B cell (primary cell): ENCODE data around the gene CAND2. TPM values are rescaled to one million over a fixed set of nuclear protein-coding genes. Genes with fewer than 3 reads are reported as not detected.

Experiments used
- ATAC-seq: fragments of 200-7000 bp; cut with Tn5 transposase; one replicate; pipeline ENCODE4 v1.10.0; 2021; ENCODE audit warnings: low read depth, mild to moderate bottlenecking, moderate number of reproducible peaks, moderate library complexity
- CTCF ChIA-PET: fragments of 350-600 bp; sonication (Branson Sonifier 250); formaldehyde crosslinking; loops from one replicate; lab custom pipeline; 2021; ENCODE audit warnings: antibody characterized with exemption, inconsistent platforms; lab: Charles Lee
- POLR2A ChIA-PET: fragments of 350-600 bp; sonication (Branson Sonifier 250); formaldehyde crosslinking; loops from one replicate; lab custom pipeline; 2021; ENCODE audit warnings: antibody characterized with exemption; lab: Charles Lee
- DNase-seq: peaks from one replicate; pipeline ENCODE4 v3.0.0; 2013
- H2AFZ ChIP-seq: 2 replicates; pipeline ENCODE4 v1.6.1; 2012; ENCODE audit warnings: mild to moderate bottlenecking, low read depth, low read length; ENCODE audit not compliant: insufficient read depth, poor library complexity, severe bottlenecking
- H3K27ac ChIP-seq, 2 donors: 1 replicate in 1 of 2; 2 replicates in 1 of 2; pipeline ENCODE4 v1.5.1; 2012 to 2013; ENCODE audit warnings: low read length in 2 of 2, mild to moderate bottlenecking in 2 of 2, moderate library complexity in 1 of 2
- H3K27me3 ChIP-seq, 4 experiments: fragments of 200-600 bp in 1 of 4; sonication (generic) in 1 of 4; replicated peaks in 1 of 4; 1 replicate in 2 of 4; 2 replicates in 2 of 4; pipeline versions ENCODE4 v1.6.1 to v1.7.0; 2013 to 2016; ENCODE audit warnings: low read length in 3 of 4, mild to moderate bottlenecking in 2 of 4, mixed read lengths in 1 of 4, moderate library complexity in 1 of 4; ENCODE audit not compliant: insufficient read depth in 4 of 4, control insufficient read depth in 3 of 4; ENCODE audit errors: control extremely low read depth in 1 of 4
- H3K36me3 ChIP-seq, 2 experiments: replicated peaks in 1 of 2; 1 replicate in 1 of 2; 2 replicates in 1 of 2; pipeline versions ENCODE4 v1.6.1 to v1.7.1; 2013; ENCODE audit warnings: low read length in 1 of 2; ENCODE audit not compliant: insufficient read depth in 2 of 2, control insufficient read depth in 1 of 2; ENCODE audit errors: control extremely low read depth in 1 of 2, extremely low read depth in 1 of 2
- H3K4me1 ChIP-seq, 2 donors: fragments of 200-600 bp in 1 of 2; sonication (generic) in 1 of 2; 1 replicate in 1 of 2; 2 replicates in 1 of 2; pipeline versions ENCODE4 v1.5.1 to v1.6.1; 2013 to 2017; ENCODE audit warnings: low read length in 2 of 2; ENCODE audit not compliant: control insufficient read depth in 2 of 2, insufficient read depth in 2 of 2
- H3K4me2 ChIP-seq: replicated peaks from 2 replicates; pipeline ENCODE3; 2012; ENCODE audit warnings: mild to moderate bottlenecking, low read depth, low read length; ENCODE audit not compliant: poor library complexity, severe bottlenecking
- H3K4me3 ChIP-seq, 5 experiments: fragments of 200-600 bp in 1 of 5; sonication (generic) in 1 of 5; 1 replicate in 3 of 5; 2 replicates in 2 of 5; pipeline versions ENCODE4 v1.5.1 to v1.7.0; 2011 to 2016; ENCODE audit warnings: low read length in 4 of 5, mild to moderate bottlenecking in 4 of 5, low read depth in 2 of 5, control low read depth in 1 of 5, moderate library complexity in 1 of 5; ENCODE audit not compliant: insufficient read depth in 1 of 5; ENCODE audit errors: control extremely low read depth in 1 of 5, extremely low read depth in 1 of 5
- H3K79me2 ChIP-seq: fragments of 200-600 bp; sonication (generic); one replicate; pipeline ENCODE4 v1.6.0; 2016; ENCODE audit warnings: low read length; ENCODE audit not compliant: control insufficient read depth, insufficient read depth
- H3K9ac ChIP-seq: fragments of 200-600 bp; sonication (generic); 2 replicates; pipeline ENCODE4 v1.6.1; 2017; ENCODE audit warnings: mild to moderate bottlenecking, low read length, moderate library complexity
- H3K9me3 ChIP-seq, 3 donors: one replicate each; pipeline versions ENCODE4 v1.6.1 to v1.7.1; 2013; ENCODE audit warnings: low read length in 2 of 3; ENCODE audit not compliant: control insufficient read depth in 2 of 3, insufficient read depth in 1 of 3; ENCODE audit errors: control extremely low read depth in 1 of 3
- H4K20me1 ChIP-seq: 2 replicates; pipeline ENCODE4 v1.6.0; 2012; ENCODE audit warnings: mild to moderate bottlenecking, low read length; ENCODE audit not compliant: insufficient read depth, control insufficient read depth, poor library complexity, severe bottlenecking
- H3K27ac Mint-ChIP-seq: one replicate; pipeline ENCODE4 v1.8.0; 2021; ENCODE audit warnings: mixed read lengths
- H3K27me3 Mint-ChIP-seq: one replicate; pipeline ENCODE4 v1.8.0; 2021; ENCODE audit warnings: mixed read lengths
- H3K4me1 Mint-ChIP-seq: one replicate; pipeline ENCODE4 v1.8.0; 2021; ENCODE audit warnings: mixed read lengths
- H3K4me3 Mint-ChIP-seq: one replicate; pipeline ENCODE4 v1.8.0; 2021; ENCODE audit warnings: mixed read lengths
- H3K9me3 Mint-ChIP-seq: one replicate; pipeline ENCODE4 v1.8.0; 2022; ENCODE audit warnings: mixed read lengths; ENCODE audit not compliant: insufficient read depth
- CTCF ChIP-seq: fragments of 200-600 bp; IDR thresholded peaks from one replicate; pipeline ENCODE4 v1.8.0; 2022; ENCODE audit warnings: antibody characterized with exemption, mild to moderate bottlenecking
- EZH2 ChIP-seq: IDR thresholded peaks from 2 replicates; pipeline ENCODE4 v1.6.1; 2012; ENCODE audit warnings: borderline replicate concordance, low read depth, mild to moderate bottlenecking, moderate library complexity, low read length; ENCODE audit not compliant: insufficient read depth, poor library complexity, severe bottlenecking
- WGBS: methylation state at CpG from one replicate; pipeline ENCODE4 v1.1.5; 2013; ENCODE audit warnings: missing lambda C conversion rate; ENCODE audit not compliant: insufficient coverage; 5-methylcytosine and 5-hydroxymethylcytosine counted together
- intact Hi-C: fragments of 100-400 bp; cut with micrococcal nuclease; formaldehyde crosslinking; loops from one replicate; pipeline ENCODE4 v1.10.0; 2022
- polyA plus RNA-seq: library from polyadenylated mRNA; depleted of rRNA; stranded (reverse); fragments of >200 nt; gene quantifications from 2 replicates; pipeline ENCODE4 v1.2.3, GENCODE V29; 2012
- total RNA-seq, 2 donors: library from RNA; stranded (reverse); fragments of 120-200 nt in 1 of 2; gene quantifications; 1 replicate in 1 of 2; 2 replicates in 1 of 2; pipeline versions ENCODE4 v1.2.3 to v1.2.4, GENCODE V29; 2013 to 2022

Gene CAND2
- total and polyA plus RNA-seq, 2 donors (not counting 1 experiment from before 2014, with no cell fraction given): 0.34 to 1.9 TPM

GRCh38 chr3:12831301-12831866 is 34.9 kb downstream of the CAND2 start:
- H3K27ac ChIP-seq: no peak overlapping the region
- Mint-ChIP-seq H3K9me3 (no peaks in the 10 kb centered on the region), H3K27me3 (no peaks in the 10 kb centered on the region), H3K4me3 (no peak overlapping the region), H3K27ac (peak overlapping the region; percentile 20), H3K4me1 (no peaks in the 10 kb centered on the region)
- H3K27me3 ChIP-seq: no peaks in the 10 kb centered on the region
- CTCF ChIA-PET: interaction anchor here (2.2 to 2.6 kb wide), 2 partner anchors 10 to 21 kb away, joined by 7 to 17 read pairs; partner anchors contain the start of gene RPL32
- H2AFZ ChIP-seq: no peak overlapping the region
- POLR2A ChIA-PET: interaction anchor here (1.4 kb wide), 1 partner anchor 10 kb away, joined by 4 read pairs; the partner anchor contains the start of gene RPL32
- intact Hi-C loops: no loop called here
- H3K4me1 ChIP-seq: no peaks in the 10 kb centered on the region
- no peak overlapping the region for H3K4me2 ChIP-seq
- TF ChIP-seq CTCF: no peak
- no peak for TF ChIP-seq EZH2
- no peaks in the 10 kb centered on the region for H3K79me2 ChIP-seq
- H3K4me3 ChIP-seq: no peak overlapping the region
- WGBS: 100% methylated on average over 2 of the region's 5 CpGs
- peaks cover 11% of the 10 kb centered on the region for H4K20me1 ChIP-seq
- peaks cover 2 to 42% of the 10 kb centered on the region in 2 experiments for H3K36me3 ChIP-seq
- DNase-seq (no peak), ATAC-seq (no peak)
- no peak overlapping the region for H3K9ac ChIP-seq
- no peaks in the 10 kb centered on the region for H3K9me3 ChIP-seq
